HCT116 (cell line): ENCODE results near the gene CFAP99. TPM values are rescaled to one million over a fixed set of nuclear protein-coding genes. Genes with fewer than 3 reads are reported as not detected.

Source experiments
- ATAC-seq: fragments of 200-7000 bp; cut with Tn5 transposase; 2 replicates; pipeline ENCODE4 v1.9.1; 2020; ENCODE audit warnings: mild to moderate bottlenecking, moderate library complexity
- BruUV-seq: library from RNA; stranded (reverse); fragments of 400-500 nt; replicated peaks from 2 replicates; lab custom pipeline; 2021; lab: Mats Ljungman, UMichigan
- CTCF ChIA-PET: fragments of 300-600 bp; sonication (Branson Sonifier 250); formaldehyde crosslinking; loops from one replicate; lab custom pipeline; 2021; ENCODE audit warnings: antibody characterized with exemption; lab: Charles Lee
- POLR2A ChIA-PET: fragments of 300-600, 350-600 bp; sonication (Branson Sonifier 250); formaldehyde crosslinking; loops from one replicate; lab custom pipeline; 2021; ENCODE audit warnings: antibody characterized with exemption; lab: Charles Lee
- RAD21 ChIA-PET, 2 experiments: fragments of 300-600 bp; sonication (Branson Sonifier 250); formaldehyde crosslinking; loops; one replicate each; lab custom pipeline; 2023; ENCODE audit warnings: low total read pairs in 2 of 2; ENCODE audit not compliant: uncharacterized antibody in 2 of 2, unreplicated experiment in 2 of 2, low non-redundant PET in 1 of 2; lab: Charles Lee
- DNase-seq: peaks from one replicate; pipeline ENCODE4 v3.0.0-alpha.2; 2010; ENCODE audit warnings: low read depth, low spot score
- H2AFZ ChIP-seq: fragments of 200-600 bp; shearing (Covaris generic), sonication (generic); 2 replicates; pipeline ENCODE4 v1.6.1; 2017; ENCODE audit warnings: low read depth, mixed run types, mixed read lengths, antibody characterized with exemption, low read length; ENCODE audit not compliant: poor library complexity, severe bottlenecking
- H3K27ac ChIP-seq: 2 replicates; pipeline ENCODE4 v1.5.1; 2012; ENCODE audit warnings: low read depth, low read length
- H3K27me3 ChIP-seq: fragments of 200-600 bp; sonication (generic); 2 replicates; pipeline ENCODE4 v1.6.1; 2016; ENCODE audit warnings: mixed run types, low read length, mixed read lengths; ENCODE audit not compliant: insufficient read depth
- H3K36me3 ChIP-seq, 2 experiments: fragments of 200-500 bp in 1 of 2; fragments of 200-600 bp in 1 of 2; sonication (Bioruptor generic) in 1 of 2; sonication (generic) in 1 of 2; 2 replicates each; pipeline versions ENCODE4 v1.5.1 to v1.6.1; 2014 to 2016; ENCODE audit warnings: low read length in 2 of 2, inconsistent platforms in 1 of 2, mixed read lengths in 1 of 2, mixed run types in 1 of 2; ENCODE audit not compliant: insufficient read depth in 2 of 2, control insufficient read depth in 1 of 2
- H3K4me1 ChIP-seq, 2 experiments: fragments of 200-600 bp in 1 of 2; sonication (generic) in 1 of 2; 2 replicates each; pipeline versions ENCODE4 v1.5.1 to v1.6.1; 2012 to 2017; ENCODE audit warnings: low read length in 2 of 2, inconsistent platforms in 1 of 2, mild to moderate bottlenecking in 1 of 2, mixed read lengths in 1 of 2, mixed run types in 1 of 2, moderate library complexity in 1 of 2; ENCODE audit not compliant: insufficient read depth in 2 of 2, control insufficient read depth in 1 of 2
- H3K4me2 ChIP-seq: fragments of 200-600 bp; sonication (generic); 2 replicates; pipeline ENCODE4 v1.6.1; 2017; ENCODE audit warnings: mixed run types, low read length, mixed read lengths
- H3K4me3 ChIP-seq, 2 experiments: fragments of 200-600 bp in 1 of 2; sonication (generic) in 1 of 2; replicated peaks in 1 of 2; 2 replicates each; pipeline ENCODE4 v1.5.1; 2011 to 2016; ENCODE audit warnings: low read length in 2 of 2, control low read depth in 1 of 2, low read depth in 1 of 2, mild to moderate bottlenecking in 1 of 2, mixed read lengths in 1 of 2, mixed run types in 1 of 2
- H3K79me2 ChIP-seq: fragments of 200-600 bp; sonication (generic); 2 replicates; pipeline ENCODE4 v1.6.1; 2017; ENCODE audit warnings: mild to moderate bottlenecking, mixed run types, low read length, moderate library complexity, mixed read lengths; ENCODE audit not compliant: insufficient read depth
- H3K9ac ChIP-seq: fragments of 200-600 bp; sonication (generic); 2 replicates; pipeline ENCODE4 v1.6.1; 2016; ENCODE audit warnings: low read length, mixed read lengths
- H3K9me2 ChIP-seq: fragments of 200-600 bp; sonication (generic), shearing (Covaris generic); 2 replicates; pipeline ENCODE4 v1.6.1; 2017; ENCODE audit warnings: mixed run types, mild to moderate bottlenecking, moderate library complexity; ENCODE audit not compliant: insufficient read depth
- H3K9me3 ChIP-seq, 2 experiments: fragments of 200-500 bp in 1 of 2; fragments of 200-600 bp in 1 of 2; sonication (Bioruptor generic) in 1 of 2; sonication (generic) in 1 of 2; 2 replicates each; pipeline ENCODE4 v1.6.1; 2014 to 2017; ENCODE audit warnings: low read length in 2 of 2, mixed read lengths in 2 of 2, inconsistent platforms in 1 of 2, low read depth in 1 of 2, mild to moderate bottlenecking in 1 of 2, mixed run types in 1 of 2, moderate library complexity in 1 of 2; ENCODE audit not compliant: control insufficient read depth in 1 of 2, insufficient read depth in 1 of 2
- H4K20me1 ChIP-seq: fragments of 200-600 bp; sonication (generic), shearing (Covaris generic); 2 replicates; pipeline ENCODE4 v1.6.1; 2017; ENCODE audit warnings: mixed run types, mild to moderate bottlenecking, moderate library complexity; ENCODE audit not compliant: insufficient read depth
- ATF3 ChIP-seq: IDR thresholded peaks from 2 replicates; pipeline ENCODE4 v1.6.1; 2012
- CBX3 ChIP-seq: IDR thresholded peaks from 2 replicates; pipeline ENCODE4 v1.6.1; 2012; ENCODE audit warnings: low read depth
- CTCF ChIP-seq, 3 experiments: fragments of 200-600 bp in 1 of 3; sonication (generic) in 1 of 3; IDR thresholded peaks in 2 of 3; conservative IDR thresholded peaks in 1 of 3; 2 replicates each; pipeline ENCODE4 v1.5.1; 2012 to 2017; ENCODE audit warnings: low read depth in 2 of 3, low read length in 2 of 3, antibody characterized with exemption in 1 of 3, borderline replicate concordance in 1 of 3, control low read depth in 1 of 3, mild to moderate bottlenecking in 1 of 3, mixed read lengths in 1 of 3, mixed run types in 1 of 3, moderate library complexity in 1 of 3; ENCODE audit not compliant: insufficient read depth in 1 of 3
- EGR1 ChIP-seq: IDR thresholded peaks from 2 replicates; pipeline ENCODE4 v1.6.1; 2012; ENCODE audit warnings: low read depth
- EZH2 ChIP-seq: fragments of 200-600 bp; sonication (generic); IDR thresholded peaks from 2 replicates; pipeline ENCODE4 v1.6.1; 2017; ENCODE audit warnings: antibody characterized with exemption, mixed run types
- EZH2phosphoT487 ChIP-seq: fragments of 200-600 bp; IDR thresholded peaks from 2 replicates; pipeline ENCODE4 v1.6.1; 2018; ENCODE audit warnings: antibody characterized with exemption, borderline replicate concordance
- FOSL1 ChIP-seq: IDR thresholded peaks from 2 replicates; pipeline ENCODE4 v1.6.1; 2012; ENCODE audit warnings: low read depth
- JUND ChIP-seq: IDR thresholded peaks from 2 replicates; pipeline ENCODE4 v1.6.1; 2012
- MAX ChIP-seq: IDR thresholded peaks from 2 replicates; pipeline ENCODE4 v1.6.1; 2012
- RAD21 ChIP-seq: IDR thresholded peaks from 2 replicates; pipeline ENCODE4 v1.6.1; 2012; ENCODE audit warnings: low read depth, mild to moderate bottlenecking
- SIN3A ChIP-seq: IDR thresholded peaks from 2 replicates; pipeline ENCODE4 v1.6.1; 2012; ENCODE audit warnings: low read depth
- TCF7L2 ChIP-seq: IDR thresholded peaks from 2 replicates; pipeline ENCODE4 v1.7.0; 2011; ENCODE audit warnings: borderline replicate concordance, inconsistent platforms; ENCODE audit not compliant: insufficient read depth, insufficient read length; ENCODE audit errors: extremely low read depth
- ZFX ChIP-seq: fragments of 450-650 bp; IDR thresholded peaks from 2 replicates; pipeline ENCODE4 v1.6.1; 2017
- ZNF274 ChIP-seq: fragments of 200-500 bp; sonication (Bioruptor generic); IDR thresholded peaks from 2 replicates; pipeline ENCODE4 v1.6.1; 2014; ENCODE audit warnings: mild to moderate bottlenecking, low read depth, low read length, inconsistent platforms
- intact Hi-C: fragments of 100-400 bp; cut with micrococcal nuclease; formaldehyde crosslinking; loops from 2 replicates; pipeline ENCODE4 v1.10.0; 2022
- total RNA-seq: library from RNA; stranded (reverse); gene quantifications from one replicate; pipeline ENCODE4 v1.2.1, GENCODE V29; 2021; ENCODE audit not compliant: unreplicated experiment

The CFAP99 gene
- total RNA-seq, 1 experiment from 2014 or later = 0.42 TPM

- ChIA-PET POLR2A (no interaction called here), CTCF (no interaction called here), RAD21 (no interaction called here)
- H3K79me2 ChIP-seq = peaks cover 90% of the 10 kb centered on the region
- H3K9me3 ChIP-seq = no peaks in the 10 kb centered on the region
- no peak overlapping the region for H2AFZ ChIP-seq
- no peak for DNase-seq
- H3K36me3 ChIP-seq = peaks cover 46 to 52% of the 10 kb centered on the region in 2 experiments
- TF ChIP-seq MAX (no peak), EZH2phosphoT487 (no peak), TCF7L2 (no peak), RAD21 (no peak), ZNF274 (no peak), CBX3 (no peak), ATF3 (no peak), SIN3A (no peak), EGR1 (no peak), FOSL1 (no peak), ZFX (no peak), EZH2 (no peak), JUND (no peak), CTCF (IDR thresholded peaks at IDR 0.05 in 2 of 3, conservative IDR thresholded peaks at IDR 0.05 in 1 of 3; ENCODE audit: borderline replicate concordance in 1 of 3, insufficient read depth in 1 of 3, low read depth in 2 of 3, low read length in 2 of 3) (no peak)
- TF ChIP-seq, all 23 proteins: peak for 0
- Histone ChIP-seq H3K27ac (no peak overlapping the region), H3K4me3 (no peak overlapping the region), H3K9me2 (no peaks in the 10 kb centered on the region), H4K20me1 (no peaks in the 10 kb centered on the region), H3K4me2 (no peak overlapping the region), H3K4me1 (no peaks in the 10 kb centered on the region), H3K9ac (no peak overlapping the region), H3K27me3 (no peaks in the 10 kb centered on the region)
- BruUV-seq = no TSS peak
- intact Hi-C loops = no loop called here
- ATAC-seq = no peak
Measured at GRCh38 chr4:2497324-2497723, 78.6 kb downstream of the CFAP99 start.
